SK-N-MC (cell line): Measurements from ENCODE around the gene PTPRG.

ENCODE experiments used
- EZH2 ChIP-seq: fragments of 200-600 bp; sonication (generic); IDR thresholded peaks from one replicate; pipeline ENCODE4 v1.6.1; 2017; ENCODE audit warnings: antibody characterized with exemption
- POLR2AphosphoS5 ChIP-seq: IDR thresholded peaks from 2 replicates; pipeline ENCODE4 v1.6.1; 2012; ENCODE audit warnings: mild to moderate bottlenecking, low read depth, low read length, borderline replicate concordance

GRCh38 chr3:61620073-61620472, 58.7 kb downstream of the PTPRG start:
- TF ChIP-seq EZH2 (no peak), POLR2AphosphoS5 (no peak)
